GM12878 (cell line): ENCODE results near the gene NUP93. TPM values are rescaled to one million over a fixed set of nuclear protein-coding genes. Genes with fewer than 3 reads are reported as not detected.

ENCODE experiments used
- ATAC-seq: fragments of 200-7000 bp; cut with Tn5 transposase; 3 replicates; pipeline ENCODE4 v1.9.1; 2020; ENCODE audit warnings: mild to moderate bottlenecking, moderate library complexity
- BruUV-seq: library from RNA; stranded (reverse); fragments of 400-500 nt; replicated peaks from 2 replicates; lab custom pipeline; 2021; lab: Mats Ljungman, UMichigan
- CTCF ChIA-PET: fragments of 300-600 bp; sonication (Branson Sonifier 250); formaldehyde crosslinking; extraction: SDS; loops from one replicate; lab custom pipeline; 2021; ENCODE audit warnings: inconsistent platforms; lab: Yijun Ruan, JAX
- POLR2A ChIA-PET: fragments of 350-600 bp; formaldehyde crosslinking; extraction: SDS; loops from one replicate; lab custom pipeline; 2021; ENCODE audit warnings: inconsistent platforms; lab: Charles Lee
- RAD21 ChIA-PET: fragments of 300-600 bp; sonication (Branson Sonifier 250); formaldehyde crosslinking; loops from one replicate; lab custom pipeline; 2023; ENCODE audit warnings: antibody characterized with exemption; ENCODE audit not compliant: unreplicated experiment; lab: Charles Lee
- SMC1A ChIA-PET: fragments of 300-600 bp; sonication (Branson Sonifier 250); formaldehyde crosslinking; loops from one replicate; lab custom pipeline; 2023; ENCODE audit not compliant: unreplicated experiment, uncharacterized antibody; lab: Charles Lee
- DNase-seq: peaks from one replicate; pipeline ENCODE4 v3.0.0-alpha.2; 2011; ENCODE audit warnings: low read depth, low spot score
- FAIRE-seq: peaks from 3 replicates; lab custom pipeline; 2011; peaks lifted over from hg19 to GRCh38; lab: Jason Lieb, UNC
- H2AFZ ChIP-seq: 2 replicates; pipeline ENCODE4 v1.6.0; 2011; ENCODE audit warnings: low read depth, low read length, control low read depth; ENCODE audit not compliant: control insufficient read depth
- H3K27ac ChIP-seq: 2 replicates; pipeline ENCODE4 v1.5.1; 2011; ENCODE audit warnings: control low read depth; ENCODE audit not compliant: control insufficient read depth, insufficient read depth
- H3K27me3 ChIP-seq, 2 experiments: replicated peaks in 1 of 2; 2 replicates each; pipeline versions ENCODE4 v1.6.0 to v1.6.1; 2011; ENCODE audit warnings: low read length in 1 of 2; ENCODE audit not compliant: control insufficient read depth in 2 of 2, insufficient read depth in 2 of 2
- H3K36me3 ChIP-seq, 2 experiments: 2 replicates each; pipeline ENCODE4 v1.5.1; 2011; ENCODE audit warnings: low read length in 1 of 2; ENCODE audit not compliant: control insufficient read depth in 2 of 2, insufficient read depth in 2 of 2
- H3K4me1 ChIP-seq: 2 replicates; pipeline ENCODE4 v1.6.1; 2011; ENCODE audit warnings: mild to moderate bottlenecking, low read length, moderate library complexity, mixed read lengths; ENCODE audit not compliant: control insufficient read depth, insufficient read depth
- H3K4me2 ChIP-seq: 2 replicates; pipeline ENCODE4 v1.6.0; 2011; ENCODE audit warnings: control low read depth; ENCODE audit not compliant: control insufficient read depth, insufficient read depth
- H3K4me3 ChIP-seq: fragments of 200-600 bp; sonication (generic); 2 replicates; pipeline ENCODE4 v1.5.1; 2016
- H3K79me2 ChIP-seq: 2 replicates; pipeline ENCODE4 v1.6.0; 2011; ENCODE audit warnings: low read length; ENCODE audit not compliant: control insufficient read depth, insufficient read depth
- H3K9ac ChIP-seq: 2 replicates; pipeline ENCODE4 v1.8.0; 2011; ENCODE audit warnings: low read length, control low read depth, mixed read lengths; ENCODE audit not compliant: control insufficient read depth, insufficient read depth
- H3K9me3 ChIP-seq: replicated peaks from 3 replicates; pipeline ENCODE4 v1.5.1; 2011; ENCODE audit warnings: mild to moderate bottlenecking, low read length; ENCODE audit not compliant: control insufficient read depth, insufficient read depth
- H4K20me1 ChIP-seq: 2 replicates; pipeline ENCODE4 v1.6.0; 2011; ENCODE audit not compliant: control insufficient read depth, insufficient read depth
- CEBPZ ChIP-seq: fragments of 150-350 bp; IDR thresholded peaks from 2 replicates; pipeline ENCODE4 v1.6.1; 2016; ENCODE audit warnings: low read depth, low read length
- HDAC6 ChIP-seq: fragments of 200-600 bp; sonication (generic); IDR thresholded peaks from one replicate; pipeline ENCODE4 v1.8.0; 2017; ENCODE audit warnings: antibody characterized with exemption; ENCODE audit not compliant: unreplicated experiment
- KAT2A ChIP-seq: conservative IDR thresholded peaks from 2 replicates; pipeline ENCODE4 v1.6.1; 2011; ENCODE audit warnings: low read depth, low read length; ENCODE audit not compliant: control insufficient read depth
- KDM1A ChIP-seq: fragments of 200-600 bp; sonication (generic); IDR thresholded peaks from 2 replicates; pipeline ENCODE4 v1.6.1; 2016; ENCODE audit warnings: borderline replicate concordance
- NR2C2 ChIP-seq: IDR thresholded peaks from 2 replicates; pipeline ENCODE4 v1.6.1; 2011; ENCODE audit warnings: borderline replicate concordance, low read depth; ENCODE audit not compliant: control insufficient read depth, insufficient read length
- PRDM15 ChIP-seq: fragments of 450-650 bp; formaldehyde crosslinking; IDR thresholded peaks from 2 replicates; pipeline ENCODE4 v1.4.0; 2020; ENCODE audit warnings: mild to moderate bottlenecking, moderate library complexity
- SIN3A ChIP-seq: IDR thresholded peaks from 2 replicates; pipeline ENCODE4 v1.6.1; 2012; ENCODE audit warnings: low read depth, low read length, improper control_type of control experiment
- STAT3 ChIP-seq: IDR thresholded peaks from 2 replicates; pipeline ENCODE4 v1.6.1; 2011; ENCODE audit warnings: low read depth, low read length, improper control_type of control experiment
- TARDBP ChIP-seq: IDR thresholded peaks from 2 replicates; pipeline ENCODE4 v1.6.1; 2016; ENCODE audit warnings: borderline replicate concordance
- YBX1 ChIP-seq: fragments of 450-650 bp; IDR thresholded peaks from 2 replicates; pipeline ENCODE4 v1.6.1; 2016; ENCODE audit warnings: antibody characterized with exemption
- ZBTB4 ChIP-seq: fragments of 450-650 bp; formaldehyde crosslinking; IDR thresholded peaks from 2 replicates; pipeline ENCODE4 v1.4.0; 2022; ENCODE audit warnings: mild to moderate bottlenecking, moderate library complexity
- ZNF24 ChIP-seq: fragments of 450-650 bp; IDR thresholded peaks from 2 replicates; pipeline ENCODE4 v1.6.1; 2017; ENCODE audit warnings: antibody characterized with exemption, mild to moderate bottlenecking
- ZNF384 ChIP-seq: IDR thresholded peaks from 2 replicates; pipeline ENCODE4 v1.6.1; 2012; ENCODE audit warnings: low read depth, mild to moderate bottlenecking, low read length, improper control_type of control experiment, borderline replicate concordance
- WGBS: methylation state at CpG from one replicate; pipeline ENCODE4 v1.1.6; 2016; ENCODE audit warnings: low lambda C conversion rate; ENCODE audit not compliant: insufficient replicate concordance, insufficient coverage; ENCODE audit errors: missing lambda C conversion rate; 5-methylcytosine and 5-hydroxymethylcytosine counted together
- in situ Hi-C: fragments of 300-500 bp; cut with MboI; formaldehyde crosslinking; loops from 9 replicates; pipeline ENCODE4 v1.14.3; 2018; ENCODE audit warnings: mixed read lengths
- intact Hi-C: fragments of 100-400 bp; cut with micrococcal nuclease; formaldehyde crosslinking; loops from one replicate; pipeline ENCODE4 v1.14.2; 2022; ENCODE audit not compliant: unreplicated experiment
- polyA plus RNA-seq, 11 experiments: library from polyadenylated mRNA; depleted of rRNA in 4 of 11; unstranded in 6 of 11; stranded (reverse) in 5 of 11; fragments of >200 nt; fragmentation: Nextera tagmentation in 4 of 11; fragmentation: Illumina TruSeq in 1 of 11; extraction: Ambion mirVana in 4 of 11; extraction: Trizol in 1 of 11; gene quantifications; 1 replicate in 1 of 11; 2 replicates in 10 of 11; pipeline versions ENCODE4 v1.2.1 to v1.2.3, GENCODE V29; 2011 to 2016; ENCODE audit warnings: inconsistent platforms in 2 of 11, missing spikeins in 2 of 11, low read depth in 1 of 11
- total RNA-seq, 4 experiments: library from RNA; depleted of rRNA in 3 of 4; stranded (reverse); fragments of >200 nt in 3 of 4; fragmentation: Illumina TruSeq in 1 of 4; extraction: Trizol in 1 of 4; gene quantifications; 2 replicates each; pipeline versions ENCODE4 v1.2.1 to v1.2.3, GENCODE V29; 2013 to 2021

NUP93 gene
- total and polyA plus RNA-seq, 10 of the 15 experiments (the other 5 are each of a cell fraction or from before 2014, with no cell fraction given) = 82.2 to 175 (median 101) TPM

GRCh38 chr16:56852401-56852730, 122.4 kb downstream of the NUP93 start:
- FAIRE-seq (no peak), ATAC-seq (no peak), DNase-seq (no peak)
- no peak overlapping the region for H2AFZ ChIP-seq
- ChIA-PET SMC1A (interaction anchor here (1.3 kb wide), 1 partner anchor 9 kb away, joined by 5 read pairs; no protein-coding TSS in a partner anchor), POLR2A (no interaction called here), CTCF (interaction anchor here (2.0 kb wide), 1 partner anchor 59 kb away, joined by 8 read pairs; no protein-coding TSS in a partner anchor), RAD21 (no interaction called here)
- no peaks in the 10 kb centered on the region for H3K27me3 ChIP-seq
- H4K20me1 ChIP-seq = no peaks in the 10 kb centered on the region
- no peaks in the 10 kb centered on the region for H3K9me3 ChIP-seq
- H3K4me1 ChIP-seq = peaks cover 8% of the 10 kb centered on the region; the same call in 1 of the 2 replicates
- no peak overlapping the region for H3K27ac ChIP-seq
- 19% methylated on average over 3 of the region's 3 CpGs for WGBS
- H3K36me3 ChIP-seq = no peaks in the 10 kb centered on the region
- no peak overlapping the region for H3K4me3 ChIP-seq
- intact Hi-C loops = no loop called here
- H3K79me2 ChIP-seq = no peaks in the 10 kb centered on the region
- no peak overlapping the region for H3K4me2 ChIP-seq
- in situ Hi-C loops = no loop called here
- BruUV-seq = no TSS peak
- H3K9ac ChIP-seq = no peak overlapping the region
- TF ChIP-seq ZBTB4 (CRISPR knock-in tag) (no peak), STAT3 (no peak), KDM1A (no peak), PRDM15 (CRISPR knock-in tag) (no peak), TARDBP (no peak), CEBPZ (no peak), HDAC6 (no peak), ZNF384 (no peak), ZNF24 (no peak), YBX1 (no peak), SIN3A (no peak), KAT2A (no peak), NR2C2 (no peak)
